Measurements from ENCODE around the gene GPC5. TPM values are rescaled to one million over a fixed set of nuclear protein-coding genes. Genes with fewer than 3 reads are reported as not detected.

GPC5 gene
- total and polyA plus RNA-seq, 2 of the 8 experiments (the other 6 are each of a cell fraction or from before 2014, with no cell fraction given): 0.20 to 0.39 TPM

DNA sequence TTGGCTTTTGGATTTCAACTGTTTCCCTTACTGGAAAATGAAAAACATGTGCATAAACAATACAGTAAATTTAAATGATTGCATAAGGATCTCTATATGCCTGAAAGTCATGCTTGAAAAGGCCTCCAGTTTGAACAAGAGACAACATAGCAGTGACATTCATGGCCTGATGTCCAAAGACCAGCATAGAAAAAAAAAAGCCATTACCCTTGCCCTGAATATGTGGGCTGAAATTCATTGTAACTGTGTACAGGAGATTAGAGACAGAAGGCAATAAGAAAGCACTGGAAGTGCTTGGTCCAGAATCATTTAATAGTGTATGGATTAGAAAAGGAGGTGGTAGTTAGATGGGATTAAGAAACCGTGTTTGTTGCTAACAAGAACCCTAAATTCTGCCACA, 35.5 kb upstream of the GPC5 start (continued):
- no peak for TF ChIP-seq RAD21 (IDR thresholded peaks at IDR 0.05 in 1 of 2, conservative IDR thresholded peaks at IDR 0.05 in 1 of 2; ENCODE audit: low read depth in 2 of 2, low read length in 2 of 2)
- TF ChIP-seq EP300 (IDR thresholded peaks at IDR 0.05; ENCODE audit: borderline replicate concordance in 1 of 2, low read depth in 2 of 2, low read length in 2 of 2): no peak
- TF ChIP-seq RXRA (IDR thresholded peaks at IDR 0.05; ENCODE audit: insufficient read depth, low read depth, low read length): no peak

All from H1 (cell line).